OCI-LY3 (cell line): ENCODE results near the gene ZFP92.

Experiments
- CTCF ChIP-seq: fragments of 200-600, 300-600 bp; sonication (generic); IDR thresholded peaks from 2 replicates; pipeline ENCODE4 v1.5.1; 2014; ENCODE audit warnings: antibody characterized with exemption, low read length, low read depth
- EZH2phosphoT487 ChIP-seq: fragments of 200-600 bp; shearing (Covaris generic); IDR thresholded peaks from 2 replicates; pipeline ENCODE4 v1.6.1; 2018; ENCODE audit warnings: antibody characterized with exemption, mixed run types, low read depth

- no peak for TF ChIP-seq CTCF
- no peak for TF ChIP-seq EZH2phosphoT487
Measured at GRCh38 chrX:153420851-153421599, 9.8 kb downstream of the ZFP92 start.
